Panc1 (cell line): ENCODE measurements around the gene PSMF1. TPM values are rescaled to one million over a fixed set of nuclear protein-coding genes. Genes with fewer than 3 reads are reported as not detected.

Experiments
- ATAC-seq: fragments of 200-7000 bp; cut with Tn5 transposase; 2 replicates; pipeline ENCODE4 v1.9.1; 2020; ENCODE audit warnings: mild to moderate bottlenecking, moderate library complexity
- BruUV-seq: library from RNA; stranded (reverse); fragments of 400-500 nt; replicated peaks from 2 replicates; lab custom pipeline; 2021; lab: Mats Ljungman, UMichigan
- CTCF ChIA-PET: fragments of 300-600 bp; sonication (Branson Sonifier 250); formaldehyde crosslinking; loops from one replicate; lab custom pipeline; 2022; ENCODE audit warnings: antibody characterized with exemption; lab: Charles Lee
- POLR2A ChIA-PET: fragments of 300-600 bp; sonication (Branson Sonifier 250); formaldehyde crosslinking; loops from one replicate; lab custom pipeline; 2022; ENCODE audit warnings: antibody characterized with exemption; lab: Charles Lee
- DNase-seq: peaks from one replicate; pipeline ENCODE4 v3.0.0-alpha.2; 2010; ENCODE audit warnings: low read depth, low spot score
- H3K27ac ChIP-seq: 2 replicates; pipeline ENCODE4 v1.5.1; 2011; ENCODE audit warnings: mild to moderate bottlenecking, low read length, inconsistent platforms
- H3K27me3 ChIP-seq: fragments of 200-500 bp; sonication (Bioruptor generic); 2 replicates; pipeline ENCODE4 v1.6.0; 2014; ENCODE audit warnings: low read length, inconsistent platforms; ENCODE audit not compliant: control insufficient read depth, insufficient read depth
- H3K36me3 ChIP-seq: fragments of 200-500 bp; sonication (Bioruptor generic); 2 replicates; pipeline ENCODE4 v1.5.1; 2014; ENCODE audit warnings: inconsistent platforms, mild to moderate bottlenecking, low read length, moderate library complexity; ENCODE audit not compliant: control insufficient read depth, insufficient read depth
- H3K4me1 ChIP-seq: 2 replicates; pipeline ENCODE4 v1.5.1; 2011; ENCODE audit warnings: inconsistent platforms, mild to moderate bottlenecking, low read length, moderate library complexity; ENCODE audit not compliant: control insufficient read depth, insufficient read depth
- H3K4me3 ChIP-seq, 2 experiments: 2 replicates each; pipeline ENCODE4 v1.5.1; 2011 to 2012; ENCODE audit warnings: low read depth in 2 of 2, low read length in 2 of 2, mild to moderate bottlenecking in 2 of 2, inconsistent platforms in 1 of 2, moderate library complexity in 1 of 2
- H3K9me3 ChIP-seq: fragments of 200-500 bp; sonication (Bioruptor generic); 2 replicates; pipeline ENCODE4 v1.5.1; 2014; ENCODE audit warnings: low read depth, mild to moderate bottlenecking, inconsistent platforms, low read length, moderate library complexity; ENCODE audit not compliant: control insufficient read depth, insufficient read depth
- CTCF ChIP-seq: fragments of 450-650 bp; IDR thresholded peaks from 2 replicates; pipeline ENCODE4 v1.5.1; 2017; ENCODE audit warnings: mild to moderate bottlenecking
- POLR2AphosphoS5 ChIP-seq: IDR thresholded peaks from 2 replicates; pipeline ENCODE4 v1.6.1; 2012; ENCODE audit warnings: mild to moderate bottlenecking, low read depth, low read length, moderate library complexity
- SIN3A ChIP-seq: IDR thresholded peaks from 2 replicates; pipeline ENCODE4 v1.6.1; 2012; ENCODE audit warnings: low read depth, mild to moderate bottlenecking, low read length, moderate library complexity, borderline replicate concordance; ENCODE audit not compliant: insufficient read depth
- TCF7L2 ChIP-seq: IDR thresholded peaks from 2 replicates; pipeline ENCODE4 v1.6.1; 2011; ENCODE audit warnings: mild to moderate bottlenecking, low read depth, low read length, inconsistent platforms
- in situ Hi-C: cut with HindIII; loops from 2 replicates; pipeline ENCODE4 v1.10.0; 2016; ENCODE audit warnings: low sequenced_read_pairs, low pct_unique_long_range_greater_than_20kb
- intact Hi-C: fragments of 100-400 bp; cut with micrococcal nuclease; formaldehyde crosslinking; loops from one replicate; pipeline ENCODE4 v1.10.0; 2022; ENCODE audit not compliant: unreplicated experiment
- total RNA-seq: library from RNA; stranded (reverse); gene quantifications from one replicate; pipeline ENCODE4 v1.2.1, GENCODE V29; 2021; ENCODE audit not compliant: unreplicated experiment
- TF ChIP-seq, protein P1 (sequence below), 2 experiments: IDR thresholded peaks; 2 replicates each; pipeline ENCODE4 v1.6.1; 2011 to 2012; ENCODE audit warnings: low read depth in 2 of 2, control low read depth in 1 of 2, low read length in 1 of 2, mild to moderate bottlenecking in 1 of 2, moderate library complexity in 1 of 2; ENCODE audit not compliant: insufficient read depth in 1 of 2

PSMF1 gene
- total RNA-seq, 1 experiment from 2014 or later = 161 TPM

DNA sequence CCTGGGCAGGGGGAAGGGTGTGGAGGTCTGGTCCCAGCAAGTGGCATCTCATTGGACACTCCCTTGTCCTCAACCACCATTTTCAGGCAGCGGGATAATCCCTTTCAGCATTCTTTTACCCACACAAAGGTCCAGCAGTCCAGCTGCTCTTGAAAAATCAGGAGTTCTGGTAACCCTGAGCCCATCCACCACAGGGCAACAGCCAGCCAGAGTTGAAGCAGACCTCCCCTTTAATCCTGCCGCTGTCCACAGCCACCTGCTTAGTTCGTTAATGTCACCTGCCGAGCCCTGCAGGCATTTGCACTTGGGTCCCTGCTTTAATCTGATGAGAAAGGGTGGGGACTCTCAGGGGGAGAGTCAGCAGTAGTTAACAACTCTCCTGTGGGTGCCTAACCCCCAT lies 55.3 kb downstream of the PSMF1 start:
- ChIA-PET POLR2A (no interaction called here), CTCF (no interaction called here)
- Histone ChIP-seq H3K36me3 (no peaks in the 10 kb centered on the region), H3K27me3 (no peaks in the 10 kb centered on the region), H3K4me1 (no peaks in the 10 kb centered on the region), H3K27ac (no peak overlapping the region), H3K9me3 (no peaks in the 10 kb centered on the region), H3K4me3 (no peak overlapping the region)
- in situ Hi-C loops = no loop called here
- intact Hi-C loops = no loop called here
- ATAC-seq = no peak
- no peak for DNase-seq
- no TSS peak for BruUV-seq
- no peak for TF ChIP-seq TCF7L2
- no peak for TF ChIP-seq SIN3A
- TF ChIP-seq CTCF = no peak
- TF ChIP-seq, protein P1, sequence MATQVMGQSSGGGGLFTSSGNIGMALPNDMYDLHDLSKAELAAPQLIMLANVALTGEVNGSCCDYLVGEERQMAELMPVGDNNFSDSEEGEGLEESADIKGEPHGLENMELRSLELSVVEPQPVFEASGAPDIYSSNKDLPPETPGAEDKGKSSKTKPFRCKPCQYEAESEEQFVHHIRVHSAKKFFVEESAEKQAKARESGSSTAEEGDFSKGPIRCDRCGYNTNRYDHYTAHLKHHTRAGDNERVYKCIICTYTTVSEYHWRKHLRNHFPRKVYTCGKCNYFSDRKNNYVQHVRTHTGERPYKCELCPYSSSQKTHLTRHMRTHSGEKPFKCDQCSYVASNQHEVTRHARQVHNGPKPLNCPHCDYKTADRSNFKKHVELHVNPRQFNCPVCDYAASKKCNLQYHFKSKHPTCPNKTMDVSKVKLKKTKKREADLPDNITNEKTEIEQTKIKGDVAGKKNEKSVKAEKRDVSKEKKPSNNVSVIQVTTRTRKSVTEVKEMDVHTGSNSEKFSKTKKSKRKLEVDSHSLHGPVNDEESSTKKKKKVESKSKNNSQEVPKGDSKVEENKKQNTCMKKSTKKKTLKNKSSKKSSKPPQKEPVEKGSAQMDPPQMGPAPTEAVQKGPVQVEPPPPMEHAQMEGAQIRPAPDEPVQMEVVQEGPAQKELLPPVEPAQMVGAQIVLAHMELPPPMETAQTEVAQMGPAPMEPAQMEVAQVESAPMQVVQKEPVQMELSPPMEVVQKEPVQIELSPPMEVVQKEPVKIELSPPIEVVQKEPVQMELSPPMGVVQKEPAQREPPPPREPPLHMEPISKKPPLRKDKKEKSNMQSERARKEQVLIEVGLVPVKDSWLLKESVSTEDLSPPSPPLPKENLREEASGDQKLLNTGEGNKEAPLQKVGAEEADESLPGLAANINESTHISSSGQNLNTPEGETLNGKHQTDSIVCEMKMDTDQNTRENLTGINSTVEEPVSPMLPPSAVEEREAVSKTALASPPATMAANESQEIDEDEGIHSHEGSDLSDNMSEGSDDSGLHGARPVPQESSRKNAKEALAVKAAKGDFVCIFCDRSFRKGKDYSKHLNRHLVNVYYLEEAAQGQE (IDR thresholded peaks at IDR 0.05; ENCODE audit: insufficient read depth in 1 of 2, low read depth in 2 of 2, low read length in 1 of 2) = no peak

DNA sequence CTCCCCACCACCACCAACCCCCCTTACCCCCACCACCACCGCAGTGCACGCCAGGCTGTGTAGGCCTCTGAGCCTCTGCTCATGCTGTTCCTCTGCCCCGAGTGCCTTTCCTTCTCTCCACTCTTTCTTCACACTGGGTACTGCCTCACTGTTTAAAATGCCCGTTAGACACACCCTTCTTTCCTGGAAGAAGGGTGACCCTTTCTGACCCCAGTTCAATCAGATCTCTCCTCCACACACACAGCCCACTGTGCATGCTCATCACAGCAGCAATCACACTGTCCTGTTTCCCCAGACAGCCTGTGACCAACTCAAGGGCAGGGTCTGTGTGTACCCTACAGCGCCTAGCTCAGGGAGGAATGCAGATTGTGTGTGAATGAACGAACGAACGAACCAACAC lies 56.4 kb downstream of the PSMF1 start:
- in situ Hi-C loops = no loop called here

More for the DNA sequence above, 56.4 kb downstream of the PSMF1 start:
- Histone ChIP-seq H3K9me3 (no peaks in the 10 kb centered on the region), H3K4me1 (no peaks in the 10 kb centered on the region), H3K4me3 (no peak overlapping the region), H3K27ac (no peak overlapping the region), H3K36me3 (no peaks in the 10 kb centered on the region), H3K27me3 (no peaks in the 10 kb centered on the region)
- ATAC-seq (no peak; the same call in 1 of the 2 replicates), DNase-seq (no peak)
- TF ChIP-seq, protein P1 (IDR thresholded peaks at IDR 0.05; ENCODE audit: insufficient read depth in 1 of 2, low read depth in 2 of 2, low read length in 1 of 2) = no peak
- TF ChIP-seq TCF7L2 (no peak), SIN3A (no peak), POLR2AphosphoS5 (no peak), CTCF (no peak)
- POLR2A ChIA-PET = no interaction called here
- CTCF ChIA-PET = no interaction called here
- no TSS peak for BruUV-seq
- intact Hi-C loops = no loop called here
